Testis (tissue), 2 donors: ENCODE data around the gene F8A1.
"Not testable (repeated sequence)": the region's sequence is repeated elsewhere in the genome, so short reads cannot be mapped to it uniquely, and the experiment has no call there.

Experiments used
- POLR2A ChIP-seq: fragments of 450-650 bp; IDR thresholded peaks from one replicate; pipeline ENCODE4 v1.6.1; 2017; ENCODE audit warnings: antibody characterized with exemption, mild to moderate bottlenecking, moderate library complexity
- TF ChIP-seq, protein P1 (sequence below), 3 experiments: fragments of 450-650 bp in 2 of 3; fragments of 200-600 bp in 1 of 3; sonication (generic) in 1 of 3; IDR thresholded peaks; one replicate each; pipeline ENCODE4 v1.5.1; 2016 to 2019; ENCODE audit warnings: antibody characterized with exemption in 3 of 3, mild to moderate bottlenecking in 2 of 3, moderate library complexity in 1 of 3

DNA sequence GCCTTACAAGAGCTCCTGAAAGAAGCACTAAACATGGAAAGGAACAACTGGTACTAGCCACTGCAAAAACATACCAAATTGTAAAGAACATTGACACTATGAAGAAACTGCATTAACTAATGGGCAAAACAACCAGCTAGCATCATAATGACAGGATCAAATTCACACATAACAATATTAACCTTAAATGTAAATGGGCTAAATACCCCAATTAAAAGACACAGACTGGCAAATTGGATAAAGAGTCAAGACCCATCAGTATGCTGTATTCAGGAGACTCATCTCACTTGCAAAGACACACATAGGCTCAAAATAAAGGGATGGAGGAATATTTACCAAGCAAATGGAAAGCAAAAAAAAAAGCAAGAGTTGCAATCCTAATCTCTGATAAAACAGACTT, 17.6 kb upstream of the F8A1 start:
- TF ChIP-seq, protein P1, sequence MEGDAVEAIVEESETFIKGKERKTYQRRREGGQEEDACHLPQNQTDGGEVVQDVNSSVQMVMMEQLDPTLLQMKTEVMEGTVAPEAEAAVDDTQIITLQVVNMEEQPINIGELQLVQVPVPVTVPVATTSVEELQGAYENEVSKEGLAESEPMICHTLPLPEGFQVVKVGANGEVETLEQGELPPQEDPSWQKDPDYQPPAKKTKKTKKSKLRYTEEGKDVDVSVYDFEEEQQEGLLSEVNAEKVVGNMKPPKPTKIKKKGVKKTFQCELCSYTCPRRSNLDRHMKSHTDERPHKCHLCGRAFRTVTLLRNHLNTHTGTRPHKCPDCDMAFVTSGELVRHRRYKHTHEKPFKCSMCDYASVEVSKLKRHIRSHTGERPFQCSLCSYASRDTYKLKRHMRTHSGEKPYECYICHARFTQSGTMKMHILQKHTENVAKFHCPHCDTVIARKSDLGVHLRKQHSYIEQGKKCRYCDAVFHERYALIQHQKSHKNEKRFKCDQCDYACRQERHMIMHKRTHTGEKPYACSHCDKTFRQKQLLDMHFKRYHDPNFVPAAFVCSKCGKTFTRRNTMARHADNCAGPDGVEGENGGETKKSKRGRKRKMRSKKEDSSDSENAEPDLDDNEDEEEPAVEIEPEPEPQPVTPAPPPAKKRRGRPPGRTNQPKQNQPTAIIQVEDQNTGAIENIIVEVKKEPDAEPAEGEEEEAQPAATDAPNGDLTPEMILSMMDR (IDR thresholded peaks at IDR 0.05) = not testable (repeated sequence)
- not testable (repeated sequence) for TF ChIP-seq POLR2A
